Loucy (cell line): ENCODE results near the gene FAR2.

Experiments used
- EZH2phosphoT487 ChIP-seq: fragments of 200-600 bp; IDR thresholded peaks from 2 replicates; pipeline ENCODE4 v1.6.1; 2018; ENCODE audit warnings: antibody characterized with exemption, mild to moderate bottlenecking, moderate library complexity, borderline replicate concordance
- TF ChIP-seq, protein P1 (sequence below): fragments of 200-600 bp; sonication (generic); conservative IDR thresholded peaks from 2 replicates; pipeline ENCODE4 v1.5.1; 2014; ENCODE audit warnings: mild to moderate bottlenecking, antibody characterized with exemption, low read length

- TF ChIP-seq, protein P1, sequence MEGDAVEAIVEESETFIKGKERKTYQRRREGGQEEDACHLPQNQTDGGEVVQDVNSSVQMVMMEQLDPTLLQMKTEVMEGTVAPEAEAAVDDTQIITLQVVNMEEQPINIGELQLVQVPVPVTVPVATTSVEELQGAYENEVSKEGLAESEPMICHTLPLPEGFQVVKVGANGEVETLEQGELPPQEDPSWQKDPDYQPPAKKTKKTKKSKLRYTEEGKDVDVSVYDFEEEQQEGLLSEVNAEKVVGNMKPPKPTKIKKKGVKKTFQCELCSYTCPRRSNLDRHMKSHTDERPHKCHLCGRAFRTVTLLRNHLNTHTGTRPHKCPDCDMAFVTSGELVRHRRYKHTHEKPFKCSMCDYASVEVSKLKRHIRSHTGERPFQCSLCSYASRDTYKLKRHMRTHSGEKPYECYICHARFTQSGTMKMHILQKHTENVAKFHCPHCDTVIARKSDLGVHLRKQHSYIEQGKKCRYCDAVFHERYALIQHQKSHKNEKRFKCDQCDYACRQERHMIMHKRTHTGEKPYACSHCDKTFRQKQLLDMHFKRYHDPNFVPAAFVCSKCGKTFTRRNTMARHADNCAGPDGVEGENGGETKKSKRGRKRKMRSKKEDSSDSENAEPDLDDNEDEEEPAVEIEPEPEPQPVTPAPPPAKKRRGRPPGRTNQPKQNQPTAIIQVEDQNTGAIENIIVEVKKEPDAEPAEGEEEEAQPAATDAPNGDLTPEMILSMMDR, result no peak
- no peak for TF ChIP-seq EZH2phosphoT487
These were observed 133.1 kb downstream of the FAR2 start for GRCh38 chr12:29282031-29282816.
